CD14-positive monocyte (primary cell): ENCODE results near the gene BFSP1. TPM values are rescaled to one million over a fixed set of nuclear protein-coding genes. Genes with fewer than 3 reads are reported as not detected.

Experiments
- DNase-seq, 3 donors: peaks; one replicate each; pipeline ENCODE4 v3.0.0-alpha.2; 2011 to 2022
- H2AFZ ChIP-seq: 2 replicates; pipeline ENCODE4 v1.6.0; 2012; ENCODE audit warnings: mild to moderate bottlenecking, low read depth, low read length, inconsistent platforms; ENCODE audit not compliant: insufficient read depth, poor library complexity, severe bottlenecking
- H3K27ac ChIP-seq, 2 donors: 1 replicate in 1 of 2; 2 replicates in 1 of 2; pipeline ENCODE4 v1.5.1; 2012 to 2013; ENCODE audit warnings: low read length in 2 of 2, control low read depth in 1 of 2, inconsistent platforms in 1 of 2, low read depth in 1 of 2, mild to moderate bottlenecking in 1 of 2
- H3K27me3 ChIP-seq, 2 donors: one replicate each; pipeline versions ENCODE4 v1.6.0 to v1.6.1; 2011 to 2013; ENCODE audit warnings: low read length in 2 of 2; ENCODE audit not compliant: control insufficient read depth in 2 of 2, insufficient read depth in 2 of 2
- H3K36me3 ChIP-seq, 2 donors: replicated peaks in 1 of 2; 1 replicate in 1 of 2; 2 replicates in 1 of 2; pipeline versions ENCODE4 v1.5.1 to v1.6.1; 2012 to 2013; ENCODE audit warnings: low read length in 2 of 2, control low read depth in 1 of 2, inconsistent platforms in 1 of 2, mild to moderate bottlenecking in 1 of 2; ENCODE audit not compliant: insufficient read depth in 2 of 2, control insufficient read depth in 1 of 2
- H3K4me1 ChIP-seq, 2 donors: 1 replicate in 1 of 2; 2 replicates in 1 of 2; pipeline versions ENCODE4 v1.5.1 to v1.6.1; 2012 to 2013; ENCODE audit warnings: low read length in 2 of 2, control low read depth in 1 of 2, inconsistent platforms in 1 of 2, mild to moderate bottlenecking in 1 of 2, moderate library complexity in 1 of 2; ENCODE audit not compliant: insufficient read depth in 2 of 2, control insufficient read depth in 1 of 2
- H3K4me2 ChIP-seq: replicated peaks from 2 replicates; pipeline ENCODE3; 2012; ENCODE audit warnings: low read length, moderate library complexity, mild to moderate bottlenecking; ENCODE audit not compliant: poor library complexity, severe bottlenecking; ENCODE audit errors: extremely low read depth
- H3K4me3 ChIP-seq, 3 experiments: fragments of 200-600 bp in 1 of 3; sonication (generic) in 1 of 3; replicated peaks in 1 of 3; 1 replicate in 2 of 3; 2 replicates in 1 of 3; pipeline ENCODE4 v1.5.1; 2011 to 2013; ENCODE audit warnings: low read length in 3 of 3, mild to moderate bottlenecking in 3 of 3, control low read depth in 2 of 3, low read depth in 2 of 3, inconsistent platforms in 1 of 3, moderate library complexity in 1 of 3
- H3K79me2 ChIP-seq: 2 replicates; pipeline ENCODE4 v1.6.0; 2012; ENCODE audit warnings: mild to moderate bottlenecking, control low read depth, inconsistent platforms, low read length, moderate library complexity; ENCODE audit not compliant: insufficient read depth
- H3K9ac ChIP-seq: 2 replicates; pipeline ENCODE4 v1.6.0; 2017; ENCODE audit warnings: low read length, mild to moderate bottlenecking; ENCODE audit not compliant: insufficient read depth, poor library complexity, severe bottlenecking
- H3K9me3 ChIP-seq, 2 donors: replicated peaks in 1 of 2; 1 replicate in 1 of 2; 2 replicates in 1 of 2; pipeline versions ENCODE4 v1.5.1 to v1.6.1; 2012 to 2013; ENCODE audit warnings: low read length in 2 of 2, control low read depth in 1 of 2; ENCODE audit not compliant: control insufficient read depth in 1 of 2, insufficient read depth in 1 of 2
- H4K20me1 ChIP-seq: 2 replicates; pipeline ENCODE4 v1.6.0; 2012; ENCODE audit warnings: mild to moderate bottlenecking, low read length, control low read depth, moderate library complexity; ENCODE audit not compliant: insufficient read depth
- H3K27ac Mint-ChIP-seq, 7 donors: one replicate each; pipeline ENCODE4 v1.8.0; 2020; ENCODE audit warnings: mild to moderate bottlenecking in 7 of 7, mixed read lengths in 7 of 7, moderate library complexity in 6 of 7, inconsistent platforms in 2 of 7
- H3K27me3 Mint-ChIP-seq, 3 donors: one replicate each; pipeline ENCODE4 v1.8.0; 2021 to 2022; ENCODE audit warnings: low read depth in 3 of 3, mild to moderate bottlenecking in 3 of 3, mixed read lengths in 3 of 3, moderate library complexity in 3 of 3, inconsistent platforms in 1 of 3
- H3K36me3 Mint-ChIP-seq, 2 donors: one replicate each; pipeline ENCODE4 v1.8.0; 2020; ENCODE audit warnings: mixed read lengths in 2 of 2, inconsistent platforms in 1 of 2, mild to moderate bottlenecking in 1 of 2
- H3K4me1 Mint-ChIP-seq: one replicate; pipeline ENCODE4 v1.8.0; 2020; ENCODE audit warnings: mild to moderate bottlenecking, mixed read lengths
- H3K4me3 Mint-ChIP-seq, 2 donors: one replicate each; pipeline ENCODE4 v1.8.0; 2020; ENCODE audit warnings: mild to moderate bottlenecking in 2 of 2, mixed read lengths in 2 of 2, moderate library complexity in 1 of 2
- H3K9me3 Mint-ChIP-seq, 7 donors: one replicate each; pipeline ENCODE4 v1.8.0; 2020 to 2022; ENCODE audit warnings: mixed read lengths in 7 of 7, mild to moderate bottlenecking in 6 of 7, moderate library complexity in 6 of 7, inconsistent platforms in 2 of 7
- CTCF ChIP-seq: fragments of 200-600 bp; IDR thresholded peaks from one replicate; pipeline ENCODE4 v1.8.0; 2022; ENCODE audit warnings: antibody characterized with exemption, mild to moderate bottlenecking
- WGBS: methylation state at CpG from one replicate; pipeline ENCODE4 v1.1.5; 2013; ENCODE audit warnings: missing lambda C conversion rate; ENCODE audit not compliant: insufficient coverage; 5-methylcytosine and 5-hydroxymethylcytosine counted together
- intact Hi-C, 2 donors: fragments of 100-400 bp; cut with micrococcal nuclease; formaldehyde crosslinking; loops; one replicate each; pipeline versions ENCODE4 v1.15.0 to v1.15.1; 2023
- polyA plus RNA-seq, 3 donors: library from polyadenylated mRNA; depleted of rRNA in 1 of 3; unstranded in 2 of 3; stranded (reverse) in 1 of 3; fragments of 300-500 nt in 2 of 3; fragments of >200 nt in 1 of 3; fragmentation: Illumina TruSeq in 2 of 3; gene quantifications; 1 replicate in 2 of 3; 2 replicates in 1 of 3; pipeline ENCODE4 v1.2.3, GENCODE V29; 2012 to 2021

BFSP1 gene
- polyA plus RNA-seq, 3 donors = not detected

- TF ChIP-seq CTCF = peak; percentile 70
- Histone ChIP-seq H3K4me1 (peaks cover 15 to 20% of the 10 kb centered on the region in 2 donors), H3K4me2 (peak overlapping the region; percentile 100), H3K4me3 (peak overlapping the region; percentile 31 to 89 (median 52)), H3K79me2 (no peaks in the 10 kb centered on the region), H2AFZ (peak overlapping the region; percentile 82), H3K27ac (peak overlapping the region; percentile 3 to 60), H3K9me3 (no peaks in the 10 kb centered on the region), H3K27me3 (no peaks in the 10 kb centered on the region), H3K9ac (peak overlapping the region; percentile 42), H4K20me1 (no peaks in the 10 kb centered on the region), H3K36me3 (no peaks in the 10 kb centered on the region)
- peak overlapping the region; percentile 88 to 96 for H3K4me3 Mint-ChIP-seq
- peak; percentile 57 to 76 (median 66) for DNase-seq
- H3K9me3 Mint-ChIP-seq = peaks cover 0 to 2% (median 0%) of the 10 kb centered on the region in 7 donors
- 0% methylated on average over 26 of the region's 30 CpGs for WGBS
- H3K27ac Mint-ChIP-seq = peak overlapping the region; percentile 45 to 88 (median 80)
- no peaks in the 10 kb centered on the region for H3K36me3 Mint-ChIP-seq
- intact Hi-C loops = loop anchor here (5.0 to 10.0 kb wide), 6 partner anchors 87 to 770 kb away; no protein-coding TSS in a partner anchor
- peaks cover 2 to 13% (median 3%) of the 10 kb centered on the region in 3 donors for H3K27me3 Mint-ChIP-seq
- H3K4me1 Mint-ChIP-seq = peaks cover 17% of the 10 kb centered on the region
These were observed 26.1 kb downstream of the BFSP1 start for GRCh38 chr20:17504898-17505635.

GRCh38 chr20:17504066-17504897 lies 26.9 kb downstream of the BFSP1 start:
- no peak for DNase-seq
- TF ChIP-seq CTCF = no peak
- Histone ChIP-seq H2AFZ (peak overlapping the region; percentile 82), H4K20me1 (no peaks in the 10 kb centered on the region), H3K9ac (no peak overlapping the region), H3K36me3 (no peaks in the 10 kb centered on the region), H3K4me3 (peak overlapping the region in 1 of 3 experiments; percentile 89), H3K27ac (no peak overlapping the region), H3K9me3 (no peaks in the 10 kb centered on the region), H3K4me2 (peak overlapping the region; percentile 100), H3K27me3 (no peaks in the 10 kb centered on the region), H3K4me1 (peaks cover 15 to 20% of the 10 kb centered on the region in 2 donors), H3K79me2 (no peaks in the 10 kb centered on the region)
- H3K4me1 Mint-ChIP-seq = peaks cover 17% of the 10 kb centered on the region
- peaks cover 0 to 2% (median 0%) of the 10 kb centered on the region in 7 donors for H3K9me3 Mint-ChIP-seq
- no peaks in the 10 kb centered on the region for H3K36me3 Mint-ChIP-seq
- intact Hi-C loops = loop anchor here in 1 of 2 donors (5.0 to 10.0 kb wide), 4 partner anchors 111 to 771 kb away; no protein-coding TSS in a partner anchor
- peaks cover 2 to 13% (median 8%) of the 10 kb centered on the region in 3 donors for H3K27me3 Mint-ChIP-seq
- H3K27ac Mint-ChIP-seq = peak overlapping the region in 1 of 7 donors; percentile 54
- peak overlapping the region; percentile 88 to 96 for H3K4me3 Mint-ChIP-seq
- WGBS = 46% methylated on average over 15 of the region's 23 CpGs
